Fibroblast of skin of right biceps (primary cell): ENCODE measurements around the gene METTL24.
"Not testable (repeated sequence)": the region's sequence is repeated elsewhere in the genome, so short reads cannot be mapped to it uniquely, and the experiment has no call there.

ENCODE experiments used
- DNase-seq: peaks from one replicate; pipeline ENCODE4 v3.0.0-alpha.2; 2013

METTL24 gene

GRCh38 chr6:110359556-110359955 lies 1.4 kb upstream of the METTL24 start:
- no peak for DNase-seq

DNA sequence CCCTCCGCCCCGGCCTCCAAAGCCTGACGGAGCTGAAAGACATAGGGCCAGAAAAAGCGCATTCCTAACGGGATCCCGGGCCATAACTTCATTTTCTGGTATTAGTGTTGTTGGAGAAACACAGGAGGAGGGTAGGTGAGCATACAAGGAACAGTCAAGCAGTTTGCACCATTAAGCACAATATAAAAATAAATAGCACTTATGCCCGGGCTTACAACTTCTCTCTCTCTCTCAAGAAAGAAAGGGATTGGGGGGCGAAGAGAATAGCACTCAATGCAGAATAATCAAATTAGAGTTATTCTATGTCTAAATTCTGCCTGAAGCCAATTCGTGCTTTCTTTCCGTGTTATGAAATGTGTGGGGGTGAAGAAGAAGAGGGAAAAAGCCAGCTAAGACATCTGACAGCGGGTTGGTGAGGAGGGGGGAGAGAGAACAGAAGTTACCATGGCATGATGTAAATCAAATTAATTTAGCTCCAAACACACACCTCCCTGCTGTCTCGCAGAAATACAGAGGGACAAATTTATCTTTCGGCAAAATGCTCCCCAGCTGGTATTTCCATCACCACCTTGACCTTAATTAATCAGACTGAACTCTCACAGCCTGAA lies 508 bp upstream of the METTL24 start:
- DNase-seq = no peak

DNA sequence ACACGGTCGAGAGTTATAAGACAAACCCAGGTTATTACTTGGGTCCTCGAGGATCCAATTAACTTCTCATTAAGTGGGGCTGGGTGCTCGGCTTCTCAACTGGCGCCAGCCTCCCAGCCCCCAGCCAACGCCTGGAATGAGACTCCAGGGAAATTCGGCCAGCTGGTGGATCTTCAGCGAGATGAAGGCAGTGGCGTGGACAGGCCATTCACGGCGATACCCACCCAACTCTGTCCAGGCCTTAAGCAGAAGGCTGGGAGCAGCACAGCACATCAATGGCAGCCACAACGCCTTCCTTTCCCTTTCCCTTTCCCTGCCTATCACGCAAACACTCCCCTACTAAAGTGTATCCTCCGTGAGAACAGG lies 868 bp downstream of the METTL24 start:
- DNase-seq = no peak

DNA sequence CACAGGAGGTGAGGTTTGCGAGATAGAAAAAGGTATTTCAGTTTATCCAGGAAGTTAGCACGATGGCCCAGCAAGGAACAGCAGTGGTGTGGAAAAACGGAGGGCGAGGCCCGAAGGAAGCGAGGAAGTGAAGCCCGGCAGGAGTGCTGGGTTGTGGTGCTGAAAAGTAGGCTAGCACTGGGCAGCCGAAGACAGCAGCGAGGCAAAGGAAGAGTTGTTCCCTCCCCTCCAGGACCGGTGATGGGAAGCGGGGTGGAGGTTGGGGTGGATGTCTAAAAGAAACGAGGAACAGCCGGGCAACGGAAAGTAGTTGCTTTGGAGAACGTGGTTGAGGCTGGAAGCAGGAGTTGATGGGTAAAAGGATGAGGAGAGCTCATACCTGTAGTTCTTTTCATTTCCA lies 1.4 kb downstream of the METTL24 start:
- DNase-seq = no peak

- DNase-seq = no peak
Observed at GRCh38 chr6:110355727-110356126, 2.4 kb downstream of the METTL24 start.

DNA sequence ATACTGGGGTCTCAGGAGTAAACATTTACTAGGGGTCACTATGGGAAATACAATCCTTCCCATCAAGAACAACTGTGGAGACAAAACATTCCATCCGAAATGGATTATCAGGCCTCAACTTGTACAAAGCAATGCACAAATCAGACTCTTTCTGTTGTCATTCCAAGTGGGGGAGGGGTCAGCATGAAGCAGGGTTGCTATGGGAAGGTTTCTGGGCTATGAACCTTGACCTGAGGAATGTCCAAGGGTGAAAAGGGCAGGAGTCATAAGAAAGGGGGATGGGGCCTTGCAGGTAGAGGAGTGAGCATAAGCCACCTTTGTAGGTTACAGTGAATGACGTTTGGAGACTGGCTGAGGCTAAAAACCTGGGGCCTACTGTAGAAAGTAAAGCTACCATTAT lies 3.1 kb downstream of the METTL24 start:
- no peak for DNase-seq

DNA sequence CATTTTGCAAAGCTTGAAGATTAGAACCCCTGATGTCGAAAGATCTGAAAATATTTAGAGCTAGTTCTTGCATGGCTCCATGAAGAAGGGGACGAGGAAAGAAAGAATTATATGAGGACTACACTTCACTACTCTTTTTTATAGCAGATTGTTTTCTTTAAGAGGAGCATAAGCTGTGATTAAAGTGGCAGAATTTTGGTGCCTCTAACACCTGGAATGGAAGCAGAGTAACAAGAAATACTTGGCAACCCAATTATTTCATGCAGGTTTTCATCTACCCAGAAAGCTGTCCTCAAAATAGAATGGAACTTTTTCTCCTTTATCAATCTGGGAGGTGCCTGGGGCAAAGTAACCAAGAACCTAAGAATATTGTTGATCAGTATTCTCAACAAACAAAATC lies 4.0 kb downstream of the METTL24 start:
- no peak for DNase-seq

- DNase-seq = no peak
Observed at GRCh38 chr6:110353457-110354001, 4.6 kb downstream of the METTL24 start.

GRCh38 chr6:110352563-110353262 lies 5.4 kb downstream of the METTL24 start:
- DNase-seq = no peak

DNA sequence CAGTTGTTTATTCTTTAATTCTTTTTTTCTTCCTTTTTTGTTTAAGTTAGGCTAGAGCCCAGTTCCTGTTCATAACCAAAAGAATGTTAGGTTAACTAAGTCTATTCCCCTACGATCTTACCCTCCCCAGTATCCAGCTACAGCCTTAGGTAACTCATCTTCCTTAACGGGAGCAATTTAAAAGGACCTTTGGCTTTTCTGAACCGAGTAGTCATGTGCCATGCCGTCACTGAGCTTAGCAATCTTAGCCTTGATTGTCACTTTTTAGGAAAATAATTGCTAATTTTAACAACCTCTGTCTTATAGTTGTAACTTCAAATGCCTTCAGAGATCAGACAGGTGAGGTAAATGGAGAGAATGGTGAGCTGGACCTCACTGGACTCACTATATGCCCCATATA lies 6.2 kb downstream of the METTL24 start:
- DNase-seq = no peak

DNA sequence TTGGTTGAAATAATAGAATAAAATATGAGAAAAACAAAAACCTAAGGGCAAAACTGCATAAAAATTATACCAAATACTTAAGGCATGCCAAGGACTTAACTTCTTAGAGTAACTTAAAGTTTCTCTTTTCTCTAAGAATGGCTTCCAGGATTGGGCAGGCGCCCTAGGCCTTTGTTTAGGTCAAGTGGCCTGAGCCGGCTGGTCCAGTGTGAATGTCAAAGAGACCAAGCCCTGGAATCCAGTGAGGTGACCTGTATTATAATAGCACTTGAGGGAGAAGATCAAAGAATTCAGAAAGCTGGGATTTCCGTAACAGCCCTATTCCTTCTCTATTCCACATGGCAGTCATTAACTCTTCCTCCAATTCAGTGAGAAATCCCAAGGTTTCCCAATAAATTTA lies 6.6 kb downstream of the METTL24 start:
- no peak for DNase-seq

DNA sequence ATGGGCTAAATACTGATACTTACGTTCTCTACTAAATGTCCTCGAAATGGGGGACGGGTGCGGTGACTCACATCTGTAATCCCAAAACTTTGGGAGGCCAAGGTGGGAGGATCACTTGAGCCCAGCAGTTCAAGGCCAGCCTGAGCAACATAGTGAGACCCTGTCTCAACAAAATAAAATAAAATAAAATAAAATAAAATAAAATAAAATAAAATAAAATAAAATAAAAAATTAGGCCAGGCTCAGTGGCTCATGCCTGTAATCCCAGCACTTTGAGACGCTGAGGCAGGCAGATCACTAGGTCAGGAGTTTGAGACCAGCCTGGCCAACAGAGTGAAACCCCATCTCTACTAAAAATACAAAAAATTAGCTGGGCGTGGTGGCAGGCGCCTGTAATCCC lies 7.6 kb downstream of the METTL24 start:
- DNase-seq = not testable (repeated sequence)

DNA sequence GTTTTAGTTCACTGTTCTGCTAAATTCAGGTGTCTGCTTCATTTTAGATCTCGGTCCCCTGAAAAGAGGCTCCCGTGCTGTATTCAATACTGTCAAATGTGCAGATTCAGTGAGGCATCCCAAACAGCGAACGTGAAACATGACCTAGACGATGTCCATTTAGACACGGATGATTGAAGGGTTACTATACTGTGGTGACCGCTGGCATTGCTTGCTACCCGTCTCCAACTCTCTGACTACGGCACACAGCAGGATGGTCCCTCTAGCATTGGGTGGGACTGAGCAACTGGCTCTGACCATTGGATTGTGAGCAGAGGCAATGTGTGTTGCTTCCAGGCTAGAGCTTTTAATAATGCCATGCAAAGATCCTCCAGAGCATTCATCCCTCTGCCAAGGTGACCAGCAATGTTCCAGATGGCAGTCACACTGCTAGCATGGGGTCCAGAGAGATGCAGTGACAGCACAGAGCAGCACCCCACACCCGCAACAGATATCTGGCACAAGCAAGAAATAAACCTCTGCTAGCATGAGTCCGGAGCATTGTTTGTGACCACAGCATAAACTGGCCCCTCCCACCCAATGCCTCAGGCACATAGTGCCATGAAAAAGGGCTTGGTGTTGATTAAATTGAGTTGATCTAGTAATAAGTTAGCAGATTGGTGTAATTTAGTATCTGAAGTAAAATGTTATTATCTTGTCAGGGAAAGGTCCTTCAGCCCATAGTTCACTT lies 9.0 kb downstream of the METTL24 start:
- DNase-seq = no peak

GRCh38 chr6:110345025-110345424 lies 13.1 kb downstream of the METTL24 start:
- DNase-seq = no peak

DNA sequence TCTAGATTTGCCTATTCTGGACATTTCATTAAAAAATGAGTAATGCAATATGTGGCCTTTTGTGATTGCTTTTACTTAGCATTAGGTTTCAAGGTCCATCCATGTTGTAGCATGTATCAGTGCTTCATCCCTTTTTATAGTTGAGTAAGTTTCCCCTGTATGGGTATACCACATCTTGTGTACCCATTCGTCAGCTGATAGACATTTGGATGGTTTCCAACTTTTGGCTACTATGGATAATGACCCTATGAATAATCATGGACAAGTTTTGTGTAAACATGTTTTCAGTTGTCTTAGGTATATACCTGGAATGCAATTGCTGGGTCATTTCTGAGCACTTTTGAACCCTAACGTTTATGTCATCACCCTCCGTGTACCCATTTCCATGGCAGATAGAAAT lies 15.4 kb downstream of the METTL24 start:
- DNase-seq = no peak

DNA sequence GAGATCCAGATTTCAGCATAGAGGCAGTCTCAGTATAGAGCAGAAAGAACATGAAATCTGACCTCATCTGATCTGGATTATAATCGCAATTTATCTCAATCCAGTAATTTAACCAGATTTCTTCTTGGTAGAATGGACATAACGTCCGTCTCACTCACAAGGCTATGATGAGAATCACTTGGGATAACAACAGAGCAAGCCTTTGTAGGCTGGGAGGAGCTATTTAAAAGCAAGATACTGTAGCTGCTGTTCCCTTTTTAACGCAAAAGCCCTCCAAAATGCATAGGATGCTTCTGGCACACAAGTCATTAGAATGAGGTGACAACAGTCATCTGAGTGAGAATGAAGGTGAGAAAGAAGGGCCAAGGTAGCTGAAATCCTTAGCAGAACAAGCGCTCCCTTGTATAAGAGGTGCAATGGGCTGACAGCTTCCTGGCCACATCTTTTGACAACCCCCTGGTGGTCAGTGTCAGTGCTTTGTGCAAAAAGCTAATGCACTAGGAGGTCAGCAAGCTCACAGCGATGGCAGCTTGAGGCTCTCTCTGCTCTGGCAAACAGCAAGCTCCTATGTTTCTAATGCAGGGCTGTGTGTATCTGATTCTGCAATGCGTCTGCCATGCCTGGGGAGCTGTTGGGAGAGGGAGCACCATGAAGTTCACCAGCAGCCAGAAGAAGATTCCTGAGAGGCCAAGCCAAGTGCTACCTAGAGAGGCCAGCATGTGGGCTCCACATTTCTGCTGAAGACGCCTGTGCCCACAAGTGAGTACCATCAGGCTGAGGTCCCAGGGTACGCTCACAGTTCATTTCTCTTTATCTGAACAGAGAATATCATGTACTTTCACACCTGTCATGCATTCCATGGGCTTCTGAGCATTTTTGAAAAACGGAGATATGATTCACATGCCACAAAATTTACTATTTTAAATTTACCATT lies 16.2 kb downstream of the METTL24 start:
- DNase-seq = no peak

DNA sequence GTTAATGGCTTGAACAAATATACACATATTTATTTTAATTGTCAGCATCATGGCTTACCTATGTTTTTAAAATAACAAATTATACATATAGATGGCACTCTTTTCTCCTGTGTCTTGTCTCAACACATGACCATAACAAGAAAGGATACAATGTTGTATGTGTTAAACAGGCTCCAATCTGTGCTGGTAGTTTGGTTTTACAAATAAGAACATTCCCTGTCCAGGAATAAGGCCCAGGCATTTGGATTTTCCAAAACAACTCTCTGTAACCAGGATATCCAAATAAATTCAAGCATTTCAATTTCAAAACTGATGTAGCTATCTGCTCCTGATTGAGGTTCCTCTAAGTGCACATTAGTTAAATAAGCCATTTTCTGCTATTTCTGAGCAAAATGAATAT lies 17.1 kb downstream of the METTL24 start:
- no peak for DNase-seq

GRCh38 chr6:110340392-110340965 lies 17.7 kb downstream of the METTL24 start:
- no peak for DNase-seq

DNA sequence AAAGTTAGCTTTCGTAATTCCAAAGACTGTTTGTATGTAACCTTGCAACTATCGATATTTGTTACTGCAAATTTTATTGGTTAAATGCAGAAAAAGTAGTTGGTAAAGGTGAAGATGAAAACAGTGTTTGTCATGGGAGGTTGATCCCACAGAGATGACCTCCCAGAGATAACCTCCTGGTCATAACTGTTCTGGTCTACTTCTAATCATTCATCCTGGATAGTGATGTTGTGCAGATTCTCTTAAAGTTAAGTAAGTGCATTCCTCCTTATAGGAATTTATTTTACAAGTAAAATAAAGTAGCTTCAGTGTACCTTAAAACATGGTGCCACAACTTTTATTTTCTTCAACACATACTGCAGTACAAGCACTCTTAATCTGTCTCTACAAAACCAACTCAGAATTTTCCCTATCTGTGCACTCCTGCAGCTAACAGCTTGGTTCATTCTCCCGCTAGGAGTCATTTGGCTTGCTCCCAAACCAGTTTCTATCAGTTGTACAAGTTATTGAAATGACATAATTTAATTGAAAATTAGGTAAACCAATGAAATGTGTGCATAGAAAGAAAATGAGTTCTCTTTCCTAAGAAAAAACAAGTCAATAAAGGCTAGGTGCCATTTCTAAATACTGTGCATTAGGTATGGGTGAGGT lies 19.2 kb downstream of the METTL24 start:
- no peak for DNase-seq

DNA sequence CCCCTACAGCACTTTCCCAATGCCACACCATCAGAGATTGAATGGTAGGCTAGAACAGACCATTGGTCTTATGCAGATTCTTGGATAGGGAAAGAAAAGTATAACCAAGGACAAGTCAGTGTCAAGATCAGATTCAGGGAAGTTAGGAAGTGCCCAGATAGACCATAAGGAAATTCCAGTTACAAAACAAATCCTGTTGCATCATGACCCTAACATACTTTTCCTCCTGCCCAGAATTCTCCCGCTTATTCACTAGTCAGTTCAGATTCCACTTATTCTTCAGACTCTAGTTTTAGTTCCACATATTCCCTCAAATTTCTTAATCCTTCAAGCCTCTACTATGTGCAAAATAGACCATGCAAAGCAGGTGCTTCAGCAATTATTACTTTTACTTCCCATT lies 20.7 kb downstream of the METTL24 start:
- no peak for DNase-seq

DNA sequence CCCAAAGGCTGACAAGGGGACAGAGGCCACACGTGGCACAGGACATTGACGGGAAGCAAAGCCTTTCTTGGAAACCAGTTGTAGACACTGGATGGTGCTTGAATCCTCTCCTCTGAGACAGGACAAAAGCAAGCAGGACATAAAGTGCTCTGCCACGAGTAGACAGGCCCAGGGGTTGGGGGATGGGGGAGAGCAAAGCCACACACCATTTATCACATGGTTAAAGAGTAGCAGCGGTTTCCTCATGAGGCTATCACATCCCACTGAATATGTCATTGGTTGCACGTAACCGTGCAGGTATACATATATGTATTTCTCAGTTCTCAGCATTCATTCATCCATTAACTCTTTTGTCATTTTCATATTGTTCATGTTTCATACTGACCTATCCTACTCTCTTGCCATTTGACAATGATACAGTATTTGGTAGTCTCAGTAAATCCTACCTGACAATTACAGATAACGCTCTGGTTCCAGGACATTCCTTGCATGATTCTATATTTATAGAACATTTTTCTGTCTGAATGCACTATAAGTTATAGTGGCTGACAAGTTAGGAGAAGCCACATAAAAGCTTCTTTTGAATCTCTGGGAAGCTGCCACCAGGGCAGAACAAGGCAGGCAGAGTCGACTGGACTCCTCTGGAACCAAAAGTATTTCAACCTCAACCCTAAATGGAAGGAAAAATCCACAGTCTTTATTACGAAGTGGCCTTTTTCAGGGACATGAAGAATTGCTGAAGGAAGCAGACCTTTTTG lies 23.5 kb downstream of the METTL24 start:
- peak; percentile 56 for DNase-seq
